Sigmoid colon (tissue), 7 donors: ENCODE measurements around the gene CLIC5. TPM values are rescaled to one million over a fixed set of nuclear protein-coding genes. Genes with fewer than 3 reads are reported as not detected.

Experiments used
- DNase-seq: peaks from one replicate; pipeline ENCODE4 v3.0.0-alpha.2; 2019
- H3K27ac ChIP-seq, 4 donors: fragments of 200-600 bp; sonication (generic); one replicate each; pipeline ENCODE4 v1.5.1; 2016 to 2019; ENCODE audit warnings: mild to moderate bottlenecking in 1 of 4
- H3K27me3 ChIP-seq, 3 donors: fragments of 200-600 bp; sonication (generic); one replicate each; pipeline ENCODE4 v1.5.1; 2019; ENCODE audit warnings: mild to moderate bottlenecking in 1 of 3
- H3K36me3 ChIP-seq, 4 donors: fragments of 200-600 bp; sonication (generic); one replicate each; pipeline ENCODE4 v1.5.1; 2016 to 2019
- H3K4me1 ChIP-seq, 4 donors: fragments of 200-600 bp; sonication (generic); one replicate each; pipeline ENCODE4 v1.5.1; 2017 to 2019
- H3K4me3 ChIP-seq, 4 donors: fragments of 200-600 bp; sonication (generic); one replicate each; pipeline ENCODE4 v1.5.1; 2017 to 2019; ENCODE audit warnings: mild to moderate bottlenecking in 2 of 4, moderate library complexity in 1 of 4
- H3K9me3 ChIP-seq, 4 donors: fragments of 200-600 bp in 3 of 4; sonication (generic) in 3 of 4; one replicate each; pipeline versions ENCODE4 v1.5.1 to v1.6.1; 2013 to 2019
- CTCF ChIP-seq, 4 experiments: fragments of 450-650 bp in 3 of 4; fragments of 200-600 bp in 1 of 4; IDR thresholded peaks; one replicate each; pipeline ENCODE4 v1.5.1; 2016 to 2019; ENCODE audit warnings: antibody characterized with exemption in 4 of 4, mild to moderate bottlenecking in 3 of 4, moderate library complexity in 2 of 4
- EP300 ChIP-seq, 4 donors: sonication (generic); formaldehyde crosslinking; IDR thresholded peaks; one replicate each; pipeline ENCODE4 v1.6.1; 2017; ENCODE audit warnings: antibody characterized with exemption in 4 of 4
- POLR2A ChIP-seq, 2 donors: fragments of 450-650 bp; IDR thresholded peaks; one replicate each; pipeline ENCODE4 v1.6.1; 2016; ENCODE audit warnings: antibody characterized with exemption in 2 of 2, mild to moderate bottlenecking in 2 of 2, moderate library complexity in 2 of 2
- POLR2AphosphoS5 ChIP-seq, 4 donors: sonication (generic); formaldehyde crosslinking; IDR thresholded peaks; one replicate each; pipeline ENCODE4 v1.6.1; 2017; ENCODE audit warnings: antibody characterized with exemption in 4 of 4
- WGBS, 2 donors: extraction: QIAGEN DNeasy Blood & Tissue Kit; methylation state at CpG; one replicate each; pipeline ENCODE4 v1.1.7; 2013; 5-methylcytosine and 5-hydroxymethylcytosine counted together
- intact Hi-C: fragments of 100-400 bp; cut with DNase I; formaldehyde crosslinking; loops from one replicate; pipeline ENCODE4 v1.15.1; 2023
- polyA plus RNA-seq, 3 donors: library from polyadenylated mRNA; stranded (reverse); fragments of 200-250 nt; gene quantifications; one replicate each; pipeline ENCODE4 v1.2.3, GENCODE V29; 2013
- total RNA-seq, 4 donors: library from RNA; depleted of rRNA; stranded (reverse); fragments of >200 nt; gene quantifications; one replicate each; pipeline ENCODE4 v1.1.0, GENCODE V29; 2016
- donor health status: healthy with polysubstance abuse.
- donor health status: Bipolar disorder and iron deficiency.
- donor health status: healthy.

The CLIC5 gene
- total RNA-seq (1 to 10 TPM; 1.8 to 3.5 (median 3.0) TPM), polyA plus RNA-seq (10 to 100 TPM; 51.1 to 77.0 (median 53.1) TPM)

GRCh38 chr6:46015119-46015968, at the start of gene CLIC5:
Gene CLIC5, minus strand, starts transcription at chr6:46015860. Its CDS starts 318 bp downstream, at chr6:46015542.
- TF ChIP-seq POLR2A (IDR thresholded peaks at IDR 0.05) = no peak
- no peak for DNase-seq
- Histone ChIP-seq H3K36me3 (no peaks in the 10 kb centered on the region), H3K9me3 (no peaks in the 10 kb centered on the region), H3K4me1 (peaks cover 0 to 19% (median 15%) of the 10 kb centered on the region in 4 donors), H3K27ac (peak within 1 kb of the TSS in 3 of 4 donors; percentile 32 to 50 (median 48)), H3K27me3 (peaks cover 6 to 49% (median 27%) of the 10 kb centered on the region in 3 donors), H3K4me3 (peak within 1 kb of the TSS; percentile 19 to 55 (median 45))
- intact Hi-C loops = no loop called here
- 1% methylated on average over 82 of the region's 82 CpGs for WGBS, 2 donors

GRCh38 chr6:46062991-46063390, 47.3 kb upstream of the CLIC5 start:
- Histone ChIP-seq H3K27ac (no peak overlapping the region), H3K36me3 (no peaks in the 10 kb centered on the region), H3K4me1 (no peaks in the 10 kb centered on the region), H3K9me3 (peaks cover 0 to 2% (median 0%) of the 10 kb centered on the region in 4 donors), H3K4me3 (no peak overlapping the region), H3K27me3 (no peaks in the 10 kb centered on the region)
- TF ChIP-seq CTCF (IDR thresholded peaks at IDR 0.05) (no peak), POLR2A (IDR thresholded peaks at IDR 0.05) (no peak), EP300 (IDR thresholded peaks at IDR 0.05) (no peak), POLR2AphosphoS5 (IDR thresholded peaks at IDR 0.05) (no peak)
- intact Hi-C loops = no loop called here
- no peak for DNase-seq

- Histone ChIP-seq H3K36me3 (no peaks in the 10 kb centered on the region), H3K9me3 (peaks cover 0 to 2% (median 0%) of the 10 kb centered on the region in 4 donors), H3K4me1 (no peaks in the 10 kb centered on the region), H3K27me3 (no peaks in the 10 kb centered on the region), H3K4me3 (no peak overlapping the region), H3K27ac (no peak overlapping the region)
- DNase-seq = no peak
- TF ChIP-seq POLR2A (IDR thresholded peaks at IDR 0.05) (no peak), CTCF (IDR thresholded peaks at IDR 0.05) (no peak), EP300 (IDR thresholded peaks at IDR 0.05) (no peak), POLR2AphosphoS5 (IDR thresholded peaks at IDR 0.05) (no peak)
- WGBS, 2 donors = 7 to 41% methylated on average over 2 of the region's 2 CpGs
- intact Hi-C loops = no loop called here
Measured at GRCh38 chr6:46062312-46062711, 46.7 kb upstream of the CLIC5 start.

GRCh38 chr6:46061497-46061896, 45.8 kb upstream of the CLIC5 start:
- no peak overlapping the region for H3K27ac ChIP-seq
- no peaks in the 10 kb centered on the region for H3K27me3 ChIP-seq
- H3K4me3 ChIP-seq = no peak overlapping the region
- intact Hi-C loops = no loop called here
- H3K36me3 ChIP-seq = no peaks in the 10 kb centered on the region
- H3K9me3 ChIP-seq = peaks cover 0 to 2% (median 0%) of the 10 kb centered on the region in 4 donors
- 44 to 61% methylated on average over 1 of the region's 1 CpG for WGBS, 2 donors
- no peaks in the 10 kb centered on the region for H3K4me1 ChIP-seq
- no peak for TF ChIP-seq POLR2A (IDR thresholded peaks at IDR 0.05)
- TF ChIP-seq CTCF (IDR thresholded peaks at IDR 0.05) = no peak
- TF ChIP-seq EP300 (IDR thresholded peaks at IDR 0.05) = no peak
- no peak for TF ChIP-seq POLR2AphosphoS5 (IDR thresholded peaks at IDR 0.05)
- no peak for DNase-seq

- Histone ChIP-seq H3K27ac (no peak overlapping the region), H3K36me3 (no peaks in the 10 kb centered on the region), H3K4me1 (no peaks in the 10 kb centered on the region), H3K27me3 (no peaks in the 10 kb centered on the region), H3K9me3 (peaks cover 0 to 2% (median 0%) of the 10 kb centered on the region in 4 donors), H3K4me3 (no peak overlapping the region)
- TF ChIP-seq POLR2A (IDR thresholded peaks at IDR 0.05) (no peak), EP300 (IDR thresholded peaks at IDR 0.05) (no peak), POLR2AphosphoS5 (IDR thresholded peaks at IDR 0.05) (no peak), CTCF (IDR thresholded peaks at IDR 0.05) (no peak)
- intact Hi-C loops = no loop called here
- no peak for DNase-seq
- WGBS, 2 donors = 40 to 83% methylated on average over 1 of the region's 1 CpG
Measured at GRCh38 chr6:46059608-46060007, 43.9 kb upstream of the CLIC5 start.
